GM12878 (cell line): ENCODE measurements around the gene NHS. TPM values are rescaled to one million over a fixed set of nuclear protein-coding genes. Genes with fewer than 3 reads are reported as not detected.

Experiments
- ATAC-seq: fragments of 200-7000 bp; cut with Tn5 transposase; 3 replicates; pipeline ENCODE4 v1.9.1; 2020; ENCODE audit warnings: mild to moderate bottlenecking, moderate library complexity
- BruUV-seq: library from RNA; stranded (reverse); fragments of 400-500 nt; replicated peaks from 2 replicates; lab custom pipeline; 2021; lab: Mats Ljungman, UMichigan
- CTCF ChIA-PET: fragments of 300-600 bp; sonication (Branson Sonifier 250); formaldehyde crosslinking; extraction: SDS; loops from one replicate; lab custom pipeline; 2021; ENCODE audit warnings: inconsistent platforms; lab: Yijun Ruan, JAX
- POLR2A ChIA-PET: fragments of 350-600 bp; formaldehyde crosslinking; extraction: SDS; loops from one replicate; lab custom pipeline; 2021; ENCODE audit warnings: inconsistent platforms; lab: Charles Lee
- RAD21 ChIA-PET: fragments of 300-600 bp; sonication (Branson Sonifier 250); formaldehyde crosslinking; loops from one replicate; lab custom pipeline; 2023; ENCODE audit warnings: antibody characterized with exemption; ENCODE audit not compliant: unreplicated experiment; lab: Charles Lee
- SMC1A ChIA-PET: fragments of 300-600 bp; sonication (Branson Sonifier 250); formaldehyde crosslinking; loops from one replicate; lab custom pipeline; 2023; ENCODE audit not compliant: unreplicated experiment, uncharacterized antibody; lab: Charles Lee
- DNase-seq: peaks from one replicate; pipeline ENCODE4 v3.0.0-alpha.2; 2011; ENCODE audit warnings: low read depth, low spot score
- FAIRE-seq: peaks from 3 replicates; lab custom pipeline; 2011; peaks lifted over from hg19 to GRCh38; lab: Jason Lieb, UNC
- H2AFZ ChIP-seq: 2 replicates; pipeline ENCODE4 v1.6.0; 2011; ENCODE audit warnings: low read depth, low read length, control low read depth; ENCODE audit not compliant: control insufficient read depth
- H3K27ac ChIP-seq: 2 replicates; pipeline ENCODE4 v1.5.1; 2011; ENCODE audit warnings: control low read depth; ENCODE audit not compliant: control insufficient read depth, insufficient read depth
- H3K27me3 ChIP-seq, 2 experiments: replicated peaks in 1 of 2; 2 replicates each; pipeline versions ENCODE4 v1.6.0 to v1.6.1; 2011; ENCODE audit warnings: low read length in 1 of 2; ENCODE audit not compliant: control insufficient read depth in 2 of 2, insufficient read depth in 2 of 2
- H3K36me3 ChIP-seq, 2 experiments: 2 replicates each; pipeline ENCODE4 v1.5.1; 2011; ENCODE audit warnings: low read length in 1 of 2; ENCODE audit not compliant: control insufficient read depth in 2 of 2, insufficient read depth in 2 of 2
- H3K4me1 ChIP-seq: 2 replicates; pipeline ENCODE4 v1.6.1; 2011; ENCODE audit warnings: mild to moderate bottlenecking, low read length, moderate library complexity, mixed read lengths; ENCODE audit not compliant: control insufficient read depth, insufficient read depth
- H3K4me2 ChIP-seq: 2 replicates; pipeline ENCODE4 v1.6.0; 2011; ENCODE audit warnings: control low read depth; ENCODE audit not compliant: control insufficient read depth, insufficient read depth
- H3K4me3 ChIP-seq: fragments of 200-600 bp; sonication (generic); 2 replicates; pipeline ENCODE4 v1.5.1; 2016
- H3K79me2 ChIP-seq: 2 replicates; pipeline ENCODE4 v1.6.0; 2011; ENCODE audit warnings: low read length; ENCODE audit not compliant: control insufficient read depth, insufficient read depth
- H3K9ac ChIP-seq: 2 replicates; pipeline ENCODE4 v1.8.0; 2011; ENCODE audit warnings: low read length, control low read depth, mixed read lengths; ENCODE audit not compliant: control insufficient read depth, insufficient read depth
- H3K9me3 ChIP-seq: replicated peaks from 3 replicates; pipeline ENCODE4 v1.5.1; 2011; ENCODE audit warnings: mild to moderate bottlenecking, low read length; ENCODE audit not compliant: control insufficient read depth, insufficient read depth
- H4K20me1 ChIP-seq: 2 replicates; pipeline ENCODE4 v1.6.0; 2011; ENCODE audit not compliant: control insufficient read depth, insufficient read depth
- BMI1 ChIP-seq: fragments of 450-650 bp; IDR thresholded peaks from 2 replicates; pipeline ENCODE4 v1.6.1; 2016; ENCODE audit warnings: mild to moderate bottlenecking, moderate library complexity, borderline replicate concordance
- EZH2 ChIP-seq: IDR thresholded peaks from 2 replicates; pipeline ENCODE4 v1.6.1; 2012; ENCODE audit warnings: low read depth, mild to moderate bottlenecking, control low read depth, inconsistent platforms, low read length, borderline replicate concordance; ENCODE audit not compliant: control insufficient read depth
- FOXK2 ChIP-seq: fragments of 450-650 bp; IDR thresholded peaks from 2 replicates; pipeline ENCODE4 v1.6.1; 2017; ENCODE audit warnings: mild to moderate bottlenecking, moderate library complexity
- HCFC1 ChIP-seq: fragments of 150-350 bp; IDR thresholded peaks from 2 replicates; pipeline ENCODE4 v1.6.1; 2014; ENCODE audit warnings: low read length
- IRF3 ChIP-seq: fragments of 450-650 bp; IDR thresholded peaks from 2 replicates; pipeline ENCODE4 v1.6.1; 2014; ENCODE audit warnings: mild to moderate bottlenecking
- KAT2A ChIP-seq: conservative IDR thresholded peaks from 2 replicates; pipeline ENCODE4 v1.6.1; 2011; ENCODE audit warnings: low read depth, low read length; ENCODE audit not compliant: control insufficient read depth
- KDM1A ChIP-seq: fragments of 200-600 bp; sonication (generic); IDR thresholded peaks from 2 replicates; pipeline ENCODE4 v1.6.1; 2016; ENCODE audit warnings: borderline replicate concordance
- RELB ChIP-seq: fragments of 450-650 bp; IDR thresholded peaks from 2 replicates; pipeline ENCODE4 v1.6.1; 2017; ENCODE audit warnings: low read depth, mild to moderate bottlenecking, moderate library complexity
- SREBF2 ChIP-seq: IDR thresholded peaks from 2 replicates; pipeline ENCODE4 v1.6.1; 2012; ENCODE audit warnings: mild to moderate bottlenecking, low read length
- TAF1 ChIP-seq: IDR thresholded peaks from 2 replicates; pipeline ENCODE4 v1.6.1; 2011; ENCODE audit warnings: mild to moderate bottlenecking, low read depth, low read length, borderline replicate concordance
- WRNIP1 ChIP-seq: IDR thresholded peaks from 2 replicates; pipeline ENCODE4 v1.6.1; 2011; ENCODE audit warnings: low read depth, low read length, improper control_type of control experiment, borderline replicate concordance
- ZBTB33 ChIP-seq: fragments of 450-650 bp; IDR thresholded peaks from 2 replicates; pipeline ENCODE4 v1.6.1; 2017; ENCODE audit warnings: mild to moderate bottlenecking
- ZNF217 ChIP-seq: fragments of 450-650 bp; IDR thresholded peaks from 2 replicates; pipeline ENCODE4 v1.6.1; 2017; ENCODE audit warnings: antibody characterized with exemption, mild to moderate bottlenecking
- WGBS: methylation state at CpG from one replicate; pipeline ENCODE4 v1.1.6; 2016; ENCODE audit warnings: low lambda C conversion rate; ENCODE audit not compliant: insufficient replicate concordance, insufficient coverage; ENCODE audit errors: missing lambda C conversion rate; 5-methylcytosine and 5-hydroxymethylcytosine counted together
- in situ Hi-C: fragments of 300-500 bp; cut with MboI; formaldehyde crosslinking; loops from 9 replicates; pipeline ENCODE4 v1.14.3; 2018; ENCODE audit warnings: mixed read lengths
- intact Hi-C: fragments of 100-400 bp; cut with micrococcal nuclease; formaldehyde crosslinking; loops from one replicate; pipeline ENCODE4 v1.14.2; 2022; ENCODE audit not compliant: unreplicated experiment
- polyA plus RNA-seq, 11 experiments: library from polyadenylated mRNA; depleted of rRNA in 4 of 11; unstranded in 6 of 11; stranded (reverse) in 5 of 11; fragments of >200 nt; fragmentation: Nextera tagmentation in 4 of 11; fragmentation: Illumina TruSeq in 1 of 11; extraction: Ambion mirVana in 4 of 11; extraction: Trizol in 1 of 11; gene quantifications; 1 replicate in 1 of 11; 2 replicates in 10 of 11; pipeline versions ENCODE4 v1.2.1 to v1.2.3, GENCODE V29; 2011 to 2016; ENCODE audit warnings: inconsistent platforms in 2 of 11, missing spikeins in 2 of 11, low read depth in 1 of 11
- total RNA-seq, 4 experiments: library from RNA; depleted of rRNA in 3 of 4; stranded (reverse); fragments of >200 nt in 3 of 4; fragmentation: Illumina TruSeq in 1 of 4; extraction: Trizol in 1 of 4; gene quantifications; 2 replicates each; pipeline versions ENCODE4 v1.2.1 to v1.2.3, GENCODE V29; 2013 to 2021
- TF ChIP-seq, protein P1 (sequence below): IDR thresholded peaks from 2 replicates; pipeline ENCODE4 v1.6.1; 2011; ENCODE audit warnings: low read depth, mild to moderate bottlenecking, low read length, moderate library complexity, borderline replicate concordance; ENCODE audit errors: extremely low read depth
- TF ChIP-seq, protein P2 (sequence below): IDR thresholded peaks from 2 replicates; pipeline ENCODE4 v1.6.1; 2012; ENCODE audit warnings: mild to moderate bottlenecking, low read depth, low read length

The NHS gene
- total and polyA plus RNA-seq, 10 of the 15 experiments (the other 5 are each of a cell fraction or from before 2014, with no cell fraction given): under 0.01 to 0.07 (median 0.03) TPM; not detected in 7

- DNase-seq: no peak
- no peak overlapping the region for H3K4me2 ChIP-seq
- H3K9ac ChIP-seq: no peak overlapping the region
- H3K27ac ChIP-seq: no peak overlapping the region
- H3K9me3 ChIP-seq: no peaks in the 10 kb centered on the region
- H4K20me1 ChIP-seq: no peaks in the 10 kb centered on the region
- ChIA-PET RAD21 (no interaction called here), SMC1A (no interaction called here), POLR2A (no interaction called here), CTCF (interaction anchor here (0.6 to 1.2 kb wide), 2 partner anchors 61 to 782 kb away, joined by 3 to 4 read pairs; no protein-coding TSS in a partner anchor)
- WGBS: 3% methylated on average over 3 of the region's 3 CpGs
- no peak overlapping the region for H2AFZ ChIP-seq
- H3K36me3 ChIP-seq: no peaks in the 10 kb centered on the region
- no peaks in the 10 kb centered on the region for H3K4me1 ChIP-seq
- H3K79me2 ChIP-seq: no peaks in the 10 kb centered on the region
- in situ Hi-C loops (no loop called here), intact Hi-C loops (no loop called here)
- BruUV-seq: no TSS peak
- ATAC-seq: no peak
- no peak overlapping the region for H3K4me3 ChIP-seq
- FAIRE-seq: no peak
- no peaks in the 10 kb centered on the region for H3K27me3 ChIP-seq
- TF ChIP-seq EZH2 (no peak), WRNIP1 (no peak), TAF1 (no peak), BMI1 (no peak), ZNF217 (no peak), IRF3 (no peak), KDM1A (no peak), ZBTB33 (no peak), SREBF2 (no peak), RELB (no peak), KAT2A (no peak), FOXK2 (no peak), HCFC1 (no peak)
- TF ChIP-seq, protein P1, sequence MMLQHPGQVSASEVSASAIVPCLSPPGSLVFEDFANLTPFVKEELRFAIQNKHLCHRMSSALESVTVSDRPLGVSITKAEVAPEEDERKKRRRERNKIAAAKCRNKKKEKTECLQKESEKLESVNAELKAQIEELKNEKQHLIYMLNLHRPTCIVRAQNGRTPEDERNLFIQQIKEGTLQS: no peak
- TF ChIP-seq, protein P2, sequence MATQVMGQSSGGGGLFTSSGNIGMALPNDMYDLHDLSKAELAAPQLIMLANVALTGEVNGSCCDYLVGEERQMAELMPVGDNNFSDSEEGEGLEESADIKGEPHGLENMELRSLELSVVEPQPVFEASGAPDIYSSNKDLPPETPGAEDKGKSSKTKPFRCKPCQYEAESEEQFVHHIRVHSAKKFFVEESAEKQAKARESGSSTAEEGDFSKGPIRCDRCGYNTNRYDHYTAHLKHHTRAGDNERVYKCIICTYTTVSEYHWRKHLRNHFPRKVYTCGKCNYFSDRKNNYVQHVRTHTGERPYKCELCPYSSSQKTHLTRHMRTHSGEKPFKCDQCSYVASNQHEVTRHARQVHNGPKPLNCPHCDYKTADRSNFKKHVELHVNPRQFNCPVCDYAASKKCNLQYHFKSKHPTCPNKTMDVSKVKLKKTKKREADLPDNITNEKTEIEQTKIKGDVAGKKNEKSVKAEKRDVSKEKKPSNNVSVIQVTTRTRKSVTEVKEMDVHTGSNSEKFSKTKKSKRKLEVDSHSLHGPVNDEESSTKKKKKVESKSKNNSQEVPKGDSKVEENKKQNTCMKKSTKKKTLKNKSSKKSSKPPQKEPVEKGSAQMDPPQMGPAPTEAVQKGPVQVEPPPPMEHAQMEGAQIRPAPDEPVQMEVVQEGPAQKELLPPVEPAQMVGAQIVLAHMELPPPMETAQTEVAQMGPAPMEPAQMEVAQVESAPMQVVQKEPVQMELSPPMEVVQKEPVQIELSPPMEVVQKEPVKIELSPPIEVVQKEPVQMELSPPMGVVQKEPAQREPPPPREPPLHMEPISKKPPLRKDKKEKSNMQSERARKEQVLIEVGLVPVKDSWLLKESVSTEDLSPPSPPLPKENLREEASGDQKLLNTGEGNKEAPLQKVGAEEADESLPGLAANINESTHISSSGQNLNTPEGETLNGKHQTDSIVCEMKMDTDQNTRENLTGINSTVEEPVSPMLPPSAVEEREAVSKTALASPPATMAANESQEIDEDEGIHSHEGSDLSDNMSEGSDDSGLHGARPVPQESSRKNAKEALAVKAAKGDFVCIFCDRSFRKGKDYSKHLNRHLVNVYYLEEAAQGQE: no peak
These were observed 156.5 kb downstream of the NHS start for GRCh38 chrX:17531500-17531899.
